Activated CD4-positive, alpha-beta T cell treated with anti-CD3 and anti-CD28 coated beads, Interleukin-2, amount 10 ng/mL, durations not matched to agents 24 days and 14 days (primary cell): ENCODE measurements around the gene GABBR1. TPM values are rescaled to one million over a fixed set of nuclear protein-coding genes. Genes with fewer than 3 reads are reported as not detected.
A peak's percentile ranks its signal among the peaks of the same experiment; 100 is the strongest.

Source experiments
- DNase-seq: peaks from one replicate; pipeline ENCODE4 v3.0.0; 2022
- H3K27ac Mint-ChIP-seq: one replicate; pipeline ENCODE4 v1.8.0; 2022; ENCODE audit warnings: mild to moderate bottlenecking, mixed read lengths
- H3K27me3 Mint-ChIP-seq: one replicate; pipeline ENCODE4 v1.8.0; 2022; ENCODE audit warnings: mixed read lengths
- H3K36me3 Mint-ChIP-seq: one replicate; pipeline ENCODE4 v1.8.0; 2022; ENCODE audit warnings: low read depth, mild to moderate bottlenecking, mixed read lengths
- H3K4me1 Mint-ChIP-seq: one replicate; pipeline ENCODE4 v1.8.0; 2021; ENCODE audit warnings: mixed read lengths
- H3K4me3 Mint-ChIP-seq: one replicate; pipeline ENCODE4 v1.8.0; 2022; ENCODE audit warnings: mild to moderate bottlenecking, moderate library complexity, mixed read lengths
- H3K9me3 Mint-ChIP-seq: one replicate; pipeline ENCODE4 v1.8.0; 2021; ENCODE audit warnings: mixed read lengths
- intact Hi-C: fragments of 100-400 bp; cut with micrococcal nuclease; formaldehyde crosslinking; loops from one replicate; pipeline ENCODE4 v1.15.1; 2023
- total RNA-seq: library from RNA; stranded (reverse); gene quantifications from 2 replicates; pipeline ENCODE4 v1.2.3, GENCODE V29; 2022

GABBR1 gene
- total RNA-seq, 1 donor from 2014 or later: 20.4 TPM

- H3K4me3 Mint-ChIP-seq: no peak overlapping the region
- H3K27me3 Mint-ChIP-seq: peaks cover 8% of the 10 kb centered on the region
- H3K4me1 Mint-ChIP-seq: no peaks in the 10 kb centered on the region
- H3K36me3 Mint-ChIP-seq: no peaks in the 10 kb centered on the region
- intact Hi-C loops: no loop called here
- no peak for DNase-seq
- H3K27ac Mint-ChIP-seq: no peak overlapping the region
- no peaks in the 10 kb centered on the region for H3K9me3 Mint-ChIP-seq
Observed at GRCh38 chr6:29596381-29596900, 36.5 kb downstream of the GABBR1 start.

- H3K4me3 Mint-ChIP-seq: no peak overlapping the region
- no peaks in the 10 kb centered on the region for H3K4me1 Mint-ChIP-seq
- DNase-seq: no peak
- intact Hi-C loops: no loop called here
- no peaks in the 10 kb centered on the region for H3K36me3 Mint-ChIP-seq
- H3K9me3 Mint-ChIP-seq: no peaks in the 10 kb centered on the region
- peaks cover 16% of the 10 kb centered on the region for H3K27me3 Mint-ChIP-seq
- H3K27ac Mint-ChIP-seq: no peak overlapping the region
Observed at GRCh38 chr6:29593199-29593855, 39.7 kb downstream of the GABBR1 start.

DNA sequence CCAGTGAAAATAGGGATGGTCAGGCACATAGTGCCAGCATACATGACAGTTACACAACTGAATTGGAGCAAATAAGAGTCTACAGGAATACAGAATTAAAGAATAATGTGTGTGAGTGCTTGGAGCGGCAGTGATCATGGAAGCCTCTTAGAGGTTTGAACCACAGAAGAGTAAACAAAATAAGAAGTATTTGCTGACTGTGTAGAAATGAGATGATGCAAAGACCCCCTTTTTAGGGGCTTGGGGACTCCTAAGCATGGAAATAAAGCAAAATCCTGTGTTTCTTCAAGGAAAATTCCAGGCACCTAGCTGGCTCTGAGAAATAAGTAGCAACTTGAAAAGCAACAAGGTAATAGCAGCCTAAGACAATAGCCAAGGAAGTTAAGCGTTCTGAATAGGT lies 41.3 kb downstream of the GABBR1 start:
- no peak for DNase-seq
- intact Hi-C loops: no loop called here
- H3K4me3 Mint-ChIP-seq: no peak overlapping the region
- H3K9me3 Mint-ChIP-seq: no peaks in the 10 kb centered on the region
- no peaks in the 10 kb centered on the region for H3K4me1 Mint-ChIP-seq
- H3K27me3 Mint-ChIP-seq: peaks cover 29% of the 10 kb centered on the region
- no peaks in the 10 kb centered on the region for H3K36me3 Mint-ChIP-seq
- H3K27ac Mint-ChIP-seq: no peak overlapping the region

DNA sequence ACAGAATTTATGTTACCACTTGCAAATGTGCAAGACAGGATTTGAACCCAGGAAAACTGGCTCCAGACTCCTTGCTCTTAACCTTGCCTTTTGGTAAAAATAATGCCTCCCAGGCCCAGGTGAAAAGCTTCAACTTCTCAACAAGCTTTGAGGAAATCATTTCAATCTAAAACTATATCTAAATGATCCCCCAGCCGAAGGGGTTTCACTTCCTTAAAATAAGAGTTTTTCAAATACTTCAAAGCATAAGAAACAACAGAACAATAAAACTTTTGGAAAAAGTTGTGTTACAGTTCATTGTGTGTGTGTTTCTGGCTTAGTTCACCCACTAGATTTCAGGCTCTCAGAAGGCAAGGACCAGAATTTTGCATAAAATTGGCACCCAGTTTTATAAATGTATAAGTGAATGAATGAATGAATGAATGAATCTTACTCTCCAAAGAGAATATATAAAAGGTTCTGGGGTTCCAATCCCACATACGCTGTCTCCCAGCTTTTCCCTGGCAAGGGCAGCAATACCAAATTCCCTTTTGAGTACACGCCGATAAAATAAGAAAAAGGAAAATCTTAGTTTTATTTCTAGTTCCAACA lies 42.7 kb downstream of the GABBR1 start:
- Mint-ChIP-seq H3K4me1 (no peaks in the 10 kb centered on the region), H3K9me3 (no peaks in the 10 kb centered on the region), H3K4me3 (no peak overlapping the region), H3K36me3 (no peaks in the 10 kb centered on the region), H3K27me3 (peaks cover 36% of the 10 kb centered on the region), H3K27ac (no peak overlapping the region)
- intact Hi-C loops: no loop called here
- no peak for DNase-seq

DNA sequence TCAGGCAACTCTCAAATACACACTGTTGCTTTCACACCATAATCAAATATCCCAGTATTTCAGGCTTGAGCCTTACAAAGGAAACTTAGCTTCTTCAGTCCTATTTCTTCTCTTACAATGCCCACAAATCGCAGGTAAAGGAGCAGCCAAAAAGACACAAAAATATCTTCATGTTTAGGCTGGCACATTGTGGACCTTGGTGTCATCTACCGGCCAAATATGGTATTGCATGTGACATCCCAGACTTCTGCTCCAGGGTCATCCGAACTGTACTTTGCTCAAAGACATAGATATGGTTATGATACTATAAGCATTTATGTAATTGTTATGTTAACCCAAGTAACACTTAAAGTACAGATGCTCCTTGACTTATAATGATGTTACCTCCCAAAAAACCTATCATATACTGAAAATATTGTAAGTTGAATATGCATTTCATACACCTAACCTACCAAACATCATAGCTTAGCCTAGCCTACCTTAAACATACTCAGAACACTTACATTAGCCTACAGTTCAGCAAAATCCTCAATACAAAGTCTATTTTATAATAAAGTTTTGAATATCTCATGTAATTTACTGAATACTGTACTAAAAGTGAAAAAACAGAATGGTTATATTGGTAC lies 43.4 kb downstream of the GABBR1 start:
- no peak overlapping the region for H3K4me3 Mint-ChIP-seq
- H3K4me1 Mint-ChIP-seq: no peaks in the 10 kb centered on the region
- peaks cover 43% of the 10 kb centered on the region for H3K27me3 Mint-ChIP-seq
- H3K36me3 Mint-ChIP-seq: no peaks in the 10 kb centered on the region
- H3K9me3 Mint-ChIP-seq: no peaks in the 10 kb centered on the region
- intact Hi-C loops: loop anchor here (1.0 to 10.0 kb wide), 3 partner anchors 573 to 903 kb away; no protein-coding TSS in a partner anchor
- peak; percentile 86 for DNase-seq
- H3K27ac Mint-ChIP-seq: no peak overlapping the region

- Mint-ChIP-seq H3K9me3 (no peaks in the 10 kb centered on the region), H3K27me3 (peaks cover 37% of the 10 kb centered on the region), H3K27ac (no peak within 1 kb of the TSS), H3K4me1 (no peaks in the 10 kb centered on the region), H3K4me3 (no peak within 1 kb of the TSS), H3K36me3 (no peaks in the 10 kb centered on the region)
- no peak for DNase-seq
- intact Hi-C loops: loop anchor here (10.0 kb wide), 1 partner anchor 750 kb away; no protein-coding TSS in a partner anchor
Observed at GRCh38 chr6:29584821-29585220, 48.2 kb downstream of the GABBR1 start, which contains the start of gene OR2H2. TSS of gene OR2H2 (plus strand) at chr6:29585121. CDS start at chr6:29587945, 2,824 bp downstream.

- Mint-ChIP-seq H3K27ac (no peak overlapping the region), H3K27me3 (peaks cover 12% of the 10 kb centered on the region), H3K4me3 (no peak overlapping the region), H3K4me1 (no peaks in the 10 kb centered on the region), H3K9me3 (no peaks in the 10 kb centered on the region), H3K36me3 (no peaks in the 10 kb centered on the region)
- no peak for DNase-seq
- intact Hi-C loops: no loop called here
Observed at GRCh38 chr6:29577544-29577943, 55.4 kb downstream of the GABBR1 start.

- intact Hi-C loops: no loop called here
- H3K36me3 Mint-ChIP-seq: no peaks in the 10 kb centered on the region
- no peaks in the 10 kb centered on the region for H3K9me3 Mint-ChIP-seq
- no peak overlapping the region for H3K27ac Mint-ChIP-seq
- DNase-seq: no peak
- no peak overlapping the region for H3K4me3 Mint-ChIP-seq
- H3K4me1 Mint-ChIP-seq: no peaks in the 10 kb centered on the region
- peaks cover 19% of the 10 kb centered on the region for H3K27me3 Mint-ChIP-seq
Observed at GRCh38 chr6:29576056-29576455, 56.9 kb downstream of the GABBR1 start.

- H3K36me3 Mint-ChIP-seq: no peaks in the 10 kb centered on the region
- H3K4me1 Mint-ChIP-seq: peaks cover 6% of the 10 kb centered on the region
- H3K27me3 Mint-ChIP-seq: peaks cover 31% of the 10 kb centered on the region
- DNase-seq: no peak
- intact Hi-C loops: no loop called here
- H3K27ac Mint-ChIP-seq: no peak overlapping the region
- no peaks in the 10 kb centered on the region for H3K9me3 Mint-ChIP-seq
- H3K4me3 Mint-ChIP-seq: no peak overlapping the region
Observed at GRCh38 chr6:29567991-29568390, 65.0 kb downstream of the GABBR1 start.

DNA sequence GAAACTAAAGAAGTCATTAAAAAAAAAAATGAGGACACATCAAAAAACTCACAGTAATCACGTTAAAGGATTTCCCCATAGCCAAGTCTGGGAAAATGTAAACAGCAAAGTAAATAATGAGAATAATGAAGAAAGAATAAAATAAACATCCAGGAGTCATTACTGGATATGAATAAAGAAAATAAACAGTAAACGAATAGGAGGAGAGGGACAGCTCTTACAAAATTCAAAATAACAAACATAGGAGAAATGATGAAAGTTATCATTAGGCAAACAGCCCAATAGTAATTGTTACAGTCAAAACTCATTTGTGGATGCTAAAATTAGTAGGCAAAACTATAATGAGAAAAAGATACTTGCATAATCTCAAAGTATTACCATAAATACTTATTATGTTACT lies 65.4 kb downstream of the GABBR1 start:
- intact Hi-C loops: no loop called here
- Mint-ChIP-seq H3K27me3 (peaks cover 35% of the 10 kb centered on the region), H3K9me3 (no peaks in the 10 kb centered on the region), H3K27ac (no peak overlapping the region), H3K4me1 (peaks cover 6% of the 10 kb centered on the region), H3K4me3 (no peak overlapping the region), H3K36me3 (no peaks in the 10 kb centered on the region)
- no peak for DNase-seq

DNA sequence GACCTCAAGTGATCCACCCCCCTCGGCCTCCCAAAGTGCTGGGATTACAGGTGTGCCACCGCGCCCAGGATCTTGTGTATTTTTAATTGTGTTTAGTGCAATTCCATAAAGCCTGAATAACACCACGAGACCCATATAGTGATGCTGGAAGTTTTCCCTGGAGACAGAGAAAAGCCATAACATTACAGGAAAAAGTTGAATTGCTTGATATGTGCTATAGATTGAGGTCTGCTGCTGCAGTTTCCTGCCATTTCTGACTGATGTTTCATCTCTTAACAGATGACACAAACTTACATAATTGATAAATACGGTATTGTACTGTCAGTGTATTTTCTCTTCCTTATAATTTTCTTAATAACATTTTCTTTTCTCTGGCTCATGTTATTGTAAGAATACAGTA lies 66.1 kb downstream of the GABBR1 start:
- Mint-ChIP-seq H3K4me3 (no peak overlapping the region), H3K27ac (no peak overlapping the region), H3K27me3 (peaks cover 33% of the 10 kb centered on the region), H3K9me3 (no peaks in the 10 kb centered on the region), H3K4me1 (peaks cover 6% of the 10 kb centered on the region), H3K36me3 (no peaks in the 10 kb centered on the region)
- no peak for DNase-seq
- intact Hi-C loops: no loop called here

DNA sequence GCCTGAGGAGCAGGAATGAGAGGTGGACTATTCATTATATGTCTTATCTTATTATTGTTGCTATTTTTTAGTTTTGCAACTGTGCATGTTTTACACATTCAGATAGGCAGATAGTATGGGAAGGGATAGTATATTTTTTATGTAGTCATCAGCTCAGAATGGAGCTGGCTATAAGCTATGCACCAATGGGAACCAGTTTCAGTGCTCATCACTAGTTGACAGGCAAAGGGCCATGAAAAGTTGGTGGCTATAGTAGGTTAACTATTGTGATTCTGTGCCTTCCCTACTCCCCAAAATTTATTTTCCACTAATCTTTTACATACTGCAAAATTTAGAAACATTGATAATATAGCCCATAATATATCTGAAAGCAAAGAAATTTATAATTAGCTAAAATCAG lies 68.1 kb downstream of the GABBR1 start:
- DNase-seq: no peak
- intact Hi-C loops: no loop called here
- H3K27me3 Mint-ChIP-seq: peaks cover 40% of the 10 kb centered on the region
- no peaks in the 10 kb centered on the region for H3K9me3 Mint-ChIP-seq
- no peak overlapping the region for H3K4me3 Mint-ChIP-seq
- H3K4me1 Mint-ChIP-seq: peaks cover 6% of the 10 kb centered on the region
- no peak overlapping the region for H3K27ac Mint-ChIP-seq
- no peaks in the 10 kb centered on the region for H3K36me3 Mint-ChIP-seq

- Mint-ChIP-seq H3K27me3 (peaks cover 46% of the 10 kb centered on the region), H3K4me1 (peaks cover 6% of the 10 kb centered on the region), H3K36me3 (no peaks in the 10 kb centered on the region), H3K27ac (no peak overlapping the region), H3K9me3 (no peaks in the 10 kb centered on the region), H3K4me3 (no peak overlapping the region)
- DNase-seq: no peak
- intact Hi-C loops: no loop called here
Observed at GRCh38 chr6:29563435-29563965, 69.5 kb downstream of the GABBR1 start.

DNA sequence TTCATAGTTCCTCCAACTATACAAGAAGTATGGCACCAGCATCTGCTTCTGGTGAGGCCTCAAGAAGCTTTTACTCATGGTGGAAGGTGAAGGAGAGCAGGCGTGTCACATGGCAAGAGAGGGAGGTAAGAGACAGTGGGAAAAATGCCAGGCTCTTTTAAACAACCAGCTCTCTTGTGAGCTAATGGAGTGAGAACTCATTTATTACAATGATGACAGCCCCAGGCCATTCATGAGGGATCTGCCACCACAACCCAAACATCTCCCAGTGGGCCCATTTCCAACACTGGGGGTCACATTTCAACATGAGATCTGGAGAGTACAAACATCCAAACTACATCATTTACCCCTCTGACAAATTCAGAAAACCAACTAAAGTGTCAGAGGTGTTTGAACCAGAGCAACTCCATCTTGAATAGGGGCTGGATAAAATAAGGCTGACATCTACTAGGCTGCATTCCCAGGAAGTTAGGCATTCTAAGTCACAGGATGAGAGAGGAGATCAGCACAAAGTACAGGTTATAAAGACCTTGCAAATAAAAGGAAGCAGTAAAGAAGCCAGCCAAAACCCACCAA lies 71.3 kb downstream of the GABBR1 start:
- H3K4me1 Mint-ChIP-seq: peaks cover 6% of the 10 kb centered on the region
- no peaks in the 10 kb centered on the region for H3K9me3 Mint-ChIP-seq
- no peak for DNase-seq
- H3K27ac Mint-ChIP-seq: no peak overlapping the region
- no peaks in the 10 kb centered on the region for H3K36me3 Mint-ChIP-seq
- intact Hi-C loops: no loop called here
- H3K27me3 Mint-ChIP-seq: peaks cover 46% of the 10 kb centered on the region
- H3K4me3 Mint-ChIP-seq: no peak overlapping the region
